HG03159 (cell line): Measurements from ENCODE around the gene HDAC1.
A peak's percentile ranks its signal among the peaks of the same experiment; 100 is the strongest.
"Not testable (repeated sequence)": the region's sequence is repeated elsewhere in the genome, so short reads cannot be mapped to it uniquely, and the experiment has no call there.

Experiments
- ATAC-seq: cut with Tn5 transposase; IDR thresholded peaks from one replicate; pipeline ENCODE4 v1.9.1; 2021; ENCODE audit warnings: mild to moderate bottlenecking, moderate library complexity; ENCODE audit not compliant: unreplicated experiment

HDAC1 gene

GRCh38 chr1:32342704-32343103 lies 50.8 kb downstream of the HDAC1 start:
- ATAC-seq, result no peak

- no peak for ATAC-seq
Measured at GRCh38 chr1:32345289-32345827, 53.5 kb downstream of the HDAC1 start.

- no peak for ATAC-seq
Measured at GRCh38 chr1:32346532-32347157, 54.8 kb downstream of the HDAC1 start.

- no peak for ATAC-seq
Measured at GRCh38 chr1:32349211-32349708, 57.4 kb downstream of the HDAC1 start.

GRCh38 chr1:32350785-32351398 lies 59.0 kb downstream of the HDAC1 start:
- peak; percentile 43 for ATAC-seq

GRCh38 chr1:32351399-32352238 lies 59.7 kb downstream of the HDAC1 start:
- ATAC-seq, result peak; percentile 80

GRCh38 chr1:32352239-32352745 lies 60.4 kb downstream of the HDAC1 start:
- no peak for ATAC-seq

GRCh38 chr1:32352831-32353383 lies 61.0 kb downstream of the HDAC1 start:
- ATAC-seq, result no peak

- ATAC-seq, result no peak
Measured at GRCh38 chr1:32353431-32353830, 61.5 kb downstream of the HDAC1 start.

- ATAC-seq, result no peak
Measured at GRCh38 chr1:32353886-32354570, 62.1 kb downstream of the HDAC1 start.

GRCh38 chr1:32355778-32356177 lies 63.9 kb downstream of the HDAC1 start:
- ATAC-seq, result not testable (repeated sequence)

GRCh38 chr1:32356478-32356877 lies 64.6 kb downstream of the HDAC1 start:
- no peak for ATAC-seq

GRCh38 chr1:32357614-32358013 lies 65.7 kb downstream of the HDAC1 start:
- ATAC-seq, result no peak

- no peak for ATAC-seq
Measured at GRCh38 chr1:32358435-32358834, 66.6 kb downstream of the HDAC1 start.

- no peak for ATAC-seq
Measured at GRCh38 chr1:32361308-32361673, 69.4 kb downstream of the HDAC1 start.

- ATAC-seq, result no peak
Measured at GRCh38 chr1:32361674-32362473, 70.0 kb downstream of the HDAC1 start.

- no peak for ATAC-seq
Measured at GRCh38 chr1:32362474-32363313, 70.8 kb downstream of the HDAC1 start, which contains the start of the genes FAM229A and TSSK3. TSS of gene FAM229A (minus strand) at chr1:32362485. CDS start at chr1:32362091, 394 bp downstream. TSS of gene TSSK3 (plus strand) at chr1:32362539. CDS start at chr1:32362702, 163 bp downstream.

GRCh38 chr1:32363713-32364112 lies 71.8 kb downstream of the HDAC1 start:
- no peak for ATAC-seq
